HG03520 (cell line): Measurements from ENCODE around the gene MRAP.
"Not testable (repeated sequence)": the region's sequence is repeated elsewhere in the genome, so short reads cannot be mapped to it uniquely, and the experiment has no call there.

ENCODE experiments used
- ATAC-seq: cut with Tn5 transposase; IDR thresholded peaks from one replicate; pipeline ENCODE4 v1.9.1; 2021; ENCODE audit warnings: mild to moderate bottlenecking, moderate library complexity; ENCODE audit not compliant: unreplicated experiment

MRAP gene

DNA sequence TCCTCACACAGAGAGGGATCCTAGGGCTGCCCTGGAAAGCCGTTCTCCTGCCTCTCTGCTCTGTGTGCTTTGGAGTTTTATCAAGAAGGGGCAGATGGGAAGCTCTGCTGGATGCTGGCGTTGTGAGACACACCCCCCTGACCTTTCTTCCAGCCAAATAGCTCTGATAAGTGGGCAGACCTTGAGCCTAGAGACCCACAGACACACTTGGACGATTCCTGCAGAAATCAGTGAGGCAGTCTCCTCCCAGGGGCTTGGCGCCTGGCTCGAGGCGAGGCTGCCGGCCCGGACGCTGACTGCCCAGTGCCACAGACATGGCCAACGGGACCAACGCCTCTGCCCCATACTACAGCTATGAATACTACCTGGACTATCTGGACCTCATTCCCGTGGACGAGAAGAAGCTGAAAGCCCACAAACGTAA is at the start of gene MRAP:
Gene MRAP (plus strand): TSS at position 198 of the 424 bp plus-strand sequence. CDS start 117 bp downstream, at position 315.
- no peak for ATAC-seq

GRCh38 chr21:32249511-32250280 is 49.0 kb upstream of the MRAP start:
- ATAC-seq, result no peak

DNA sequence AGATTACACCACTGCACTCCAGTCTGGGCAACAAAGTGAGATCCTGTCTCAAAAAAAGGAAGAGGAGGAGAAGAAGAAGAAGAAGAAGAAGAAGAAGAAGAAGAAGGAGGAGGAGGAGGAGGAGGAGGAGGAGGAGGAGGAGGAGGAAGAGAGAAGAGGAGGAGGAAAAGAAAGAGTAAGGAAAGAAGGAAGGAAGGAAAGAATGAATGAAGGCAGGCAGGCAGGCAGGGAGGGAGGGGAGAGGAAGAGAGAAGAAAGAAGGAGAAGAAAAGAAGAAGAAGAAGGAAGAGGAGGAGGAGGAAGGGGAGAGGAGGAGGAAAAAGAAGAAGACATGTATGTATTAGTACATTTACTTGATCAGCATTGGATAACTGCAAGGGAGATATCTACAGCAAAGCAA is 46.5 kb upstream of the MRAP start:
- ATAC-seq, result no peak

DNA sequence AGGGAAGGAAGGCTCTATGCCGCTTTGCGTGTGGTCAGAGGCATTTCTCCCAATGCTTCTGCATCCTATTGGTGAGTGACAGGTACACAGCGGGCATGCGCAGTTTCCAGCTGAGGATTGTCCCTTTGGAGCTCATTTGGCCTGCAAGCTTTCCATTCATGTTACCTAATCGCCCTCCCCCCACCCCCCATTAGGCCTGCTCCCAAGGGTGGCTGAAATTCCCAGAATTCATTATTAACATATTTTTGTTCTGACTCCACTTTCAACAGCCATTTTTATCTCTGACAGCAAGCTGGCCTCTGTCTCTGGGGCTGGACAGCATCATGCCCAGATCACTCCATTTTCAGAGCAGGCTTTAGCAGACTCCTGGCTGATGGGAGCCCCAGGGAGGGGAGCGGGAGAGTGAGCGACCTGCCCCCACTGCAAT is 45.4 kb upstream of the MRAP start:
- no peak for ATAC-seq

- no peak for ATAC-seq
These were observed 42.4 kb upstream of the MRAP start for GRCh38 chr21:32256251-32256650.

DNA sequence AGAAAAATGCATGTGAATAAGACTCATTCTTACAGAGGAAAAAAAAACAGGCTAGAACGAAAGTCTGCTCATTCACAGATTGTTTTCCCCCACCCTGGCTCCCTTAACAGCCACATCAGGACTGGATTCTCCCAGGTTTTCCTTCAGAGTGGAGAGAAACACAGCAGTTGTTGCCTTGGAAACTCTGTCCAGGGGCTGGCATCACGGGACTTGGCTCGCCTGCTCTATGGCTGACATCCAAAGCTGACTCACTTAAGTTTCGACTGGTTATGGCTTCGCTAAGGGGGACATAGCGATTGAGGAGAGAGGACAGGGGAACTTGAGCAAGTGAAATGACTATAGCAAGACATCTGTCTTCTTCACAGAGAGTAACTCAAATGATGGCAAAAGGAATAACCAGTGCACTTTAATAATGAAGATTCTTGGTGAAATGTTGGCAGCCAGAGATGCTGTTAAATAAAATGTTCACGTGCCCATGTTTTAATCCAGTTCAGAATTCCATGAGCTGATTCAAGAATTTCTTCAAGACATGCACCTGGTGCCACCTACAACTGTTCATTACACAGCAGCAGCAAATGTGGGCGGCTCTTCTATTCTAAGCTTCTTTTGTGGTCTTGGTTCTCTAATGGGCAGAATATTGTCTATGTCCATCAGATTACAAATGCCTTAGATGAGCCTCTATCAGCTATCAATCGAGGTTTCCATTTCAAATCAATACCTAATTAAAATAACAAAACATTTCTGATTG is 41.6 kb upstream of the MRAP start:
- ATAC-seq, result no peak

GRCh38 chr21:32257962-32258785 is 40.5 kb upstream of the MRAP start:
- peak; percentile 65 for ATAC-seq

DNA sequence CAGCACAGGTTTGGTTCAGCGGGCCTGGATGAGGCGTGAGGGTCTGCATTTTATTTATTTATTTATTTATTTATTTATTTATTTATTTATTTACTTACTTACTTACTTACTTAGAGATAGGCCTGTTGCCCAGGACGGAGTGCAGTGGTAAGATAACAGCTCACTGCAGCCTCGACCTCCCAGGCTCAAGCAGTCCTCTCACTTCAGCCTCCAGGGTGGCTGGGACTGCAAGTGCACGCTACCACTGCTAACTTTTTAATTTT is 39.9 kb upstream of the MRAP start:
- not testable (repeated sequence) for ATAC-seq

- ATAC-seq, result no peak
These were observed 38.5 kb upstream of the MRAP start for GRCh38 chr21:32260130-32260529.

- ATAC-seq, result no peak
These were observed 36.7 kb upstream of the MRAP start for GRCh38 chr21:32261929-32262328.

DNA sequence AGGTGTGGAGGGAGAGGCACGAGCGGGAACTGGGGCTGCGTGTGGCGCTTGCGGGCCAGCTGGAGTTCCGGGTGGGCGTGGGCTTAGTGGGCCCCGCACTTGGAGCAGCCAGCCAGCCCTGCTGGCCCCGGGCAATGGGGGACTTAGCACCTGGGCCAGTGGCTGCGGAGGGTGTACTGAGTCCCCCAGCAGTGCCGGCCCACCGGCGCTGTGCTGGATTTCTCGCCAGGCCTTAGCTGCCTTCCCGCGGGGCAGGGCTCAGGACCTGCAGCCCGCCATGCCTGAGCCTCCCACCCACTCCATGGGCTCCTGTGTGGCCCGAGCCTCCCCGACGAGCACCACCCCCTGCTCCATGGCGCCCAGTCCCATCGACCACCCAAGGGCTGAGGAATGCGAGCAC is 33.3 kb upstream of the MRAP start:
- ATAC-seq, result not testable (repeated sequence)

DNA sequence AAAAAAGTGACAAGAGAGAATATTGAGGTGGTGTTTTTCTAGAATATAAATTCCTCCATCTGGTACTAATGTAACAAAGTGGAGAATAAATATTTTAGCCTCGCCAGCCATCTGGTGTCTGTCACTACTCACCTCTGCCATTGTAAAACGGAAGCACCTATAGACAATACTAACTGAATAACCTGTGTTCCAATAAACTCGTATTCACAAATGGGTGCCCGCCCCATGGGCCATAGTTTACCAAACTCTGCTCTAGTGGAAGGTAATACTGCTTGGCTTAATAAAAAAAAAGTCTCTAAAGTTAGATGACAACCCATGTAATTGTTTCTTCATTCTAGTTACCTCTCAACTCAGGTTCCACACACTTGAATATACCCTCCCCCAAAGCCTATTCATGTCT is 27.9 kb upstream of the MRAP start:
- ATAC-seq, result no peak

DNA sequence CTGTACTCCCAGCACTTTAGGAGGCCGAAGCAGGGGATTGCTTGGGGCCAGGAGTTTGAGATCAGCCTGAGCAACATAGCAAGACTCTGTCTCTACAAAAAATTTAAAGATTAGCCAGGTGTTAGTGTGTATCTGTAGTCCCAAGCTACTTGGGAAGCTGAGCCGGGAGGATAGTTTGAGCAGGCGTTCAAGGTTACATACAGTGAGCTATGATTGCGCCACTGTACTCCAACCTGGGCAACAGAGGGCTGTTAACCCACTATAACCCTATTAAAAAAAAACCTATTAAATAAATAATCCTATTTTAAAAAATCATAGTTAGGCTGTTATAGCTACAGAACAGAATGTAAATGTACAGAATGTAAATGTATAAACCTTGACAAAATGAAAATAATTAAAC is 22.0 kb upstream of the MRAP start:
- ATAC-seq, result no peak

GRCh38 chr21:32278103-32278502 is 20.6 kb upstream of the MRAP start:
- ATAC-seq, result no peak

- ATAC-seq, result peak; percentile 88
These were observed 19.9 kb upstream of the MRAP start, which contains the start of gene MIS18A for GRCh38 chr21:32278518-32279376. Gene MIS18A, minus strand, starts transcription at chr21:32279049. Its CDS starts 35 bp downstream, at chr21:32279014.

DNA sequence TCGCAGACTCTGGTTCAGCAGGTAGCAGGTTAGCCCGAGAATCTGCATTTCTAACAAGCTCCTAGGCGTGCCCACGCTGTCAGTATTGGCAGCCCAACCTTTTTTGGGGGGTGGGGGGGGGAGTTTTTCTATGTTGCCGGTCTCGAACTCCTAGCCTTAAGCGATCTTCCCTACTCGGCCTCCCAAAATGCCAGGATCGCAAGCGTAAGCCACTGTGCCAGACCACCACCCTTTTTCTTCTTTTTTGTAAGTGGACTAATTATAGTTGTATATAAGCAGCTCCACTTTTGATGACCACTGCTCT is 19.3 kb upstream of the MRAP start:
- no peak for ATAC-seq

DNA sequence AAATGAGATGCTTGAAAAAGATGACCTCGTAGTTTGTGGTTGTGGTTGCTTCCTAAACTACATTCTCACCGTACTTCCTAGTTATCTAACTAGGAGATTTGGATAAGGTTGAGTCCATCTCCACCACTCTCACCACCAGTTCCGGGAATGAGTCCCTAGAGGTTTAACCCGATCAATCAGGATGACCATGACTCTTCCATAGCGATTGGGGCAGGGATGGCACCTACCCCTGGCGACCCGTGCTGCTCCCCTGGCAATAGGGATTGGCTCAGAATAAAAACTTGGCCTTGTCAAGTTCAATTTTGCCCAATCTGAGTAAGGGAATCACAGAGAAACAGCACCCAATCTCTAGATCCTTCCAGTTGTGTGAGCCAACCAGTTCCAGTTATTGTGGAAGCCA is 17.1 kb upstream of the MRAP start:
- no peak for ATAC-seq

GRCh38 chr21:32282992-32283391 is 15.7 kb upstream of the MRAP start:
- no peak for ATAC-seq

DNA sequence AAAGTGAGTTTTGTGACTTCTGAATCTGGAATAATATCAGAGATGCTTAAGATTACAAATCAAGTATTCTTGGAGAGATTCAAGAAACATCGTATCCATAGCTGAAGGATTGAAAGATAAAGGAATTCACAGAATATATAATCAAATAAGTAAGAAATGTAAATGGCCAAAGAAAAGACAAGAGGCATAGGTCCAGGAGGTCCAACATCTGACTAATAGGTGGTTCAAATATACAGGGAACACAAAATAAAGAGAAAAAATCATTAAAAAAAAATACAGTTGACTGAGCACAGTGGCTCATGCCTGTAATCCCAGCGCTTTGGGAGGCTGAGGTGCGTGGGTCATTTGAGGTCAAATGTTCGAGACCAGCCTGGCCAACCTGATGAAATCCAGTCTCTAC is 13.2 kb upstream of the MRAP start:
- no peak for ATAC-seq

DNA sequence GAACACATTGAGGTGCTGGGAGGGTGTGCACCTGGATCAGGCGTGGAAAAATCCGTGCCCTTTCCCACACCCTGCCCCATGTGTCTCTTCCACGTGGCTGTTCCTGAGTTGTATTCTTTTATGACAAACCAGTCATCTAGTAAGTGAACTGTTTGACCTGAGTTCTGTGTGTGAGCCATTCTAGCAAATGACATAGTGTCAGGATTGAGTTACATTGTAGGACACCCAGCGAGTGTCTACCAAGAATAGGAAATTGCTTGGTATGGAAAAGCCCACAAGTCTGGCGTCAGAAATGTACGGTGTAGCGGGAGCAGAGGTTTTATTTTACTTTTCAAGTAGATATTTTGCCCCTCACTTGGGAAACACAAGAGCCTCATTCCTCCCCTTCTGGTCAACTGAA is 1.2 kb upstream of the MRAP start:
- no peak for ATAC-seq

GRCh38 chr21:32298148-32298559 is 501 bp upstream of the MRAP start:
- ATAC-seq, result no peak
